ENCODE measurements around the gene IPCEF1.

- no peak for TF ChIP-seq CTCF (IDR thresholded peaks at IDR 0.05; ENCODE audit: extremely low read depth in 1 of 2, insufficient read depth in 1 of 2, low read depth in 1 of 2, low read length in 2 of 2)
- TF ChIP-seq POLR2A (IDR thresholded peaks at IDR 0.05; ENCODE audit: low read depth, low read length) = no peak
- TF ChIP-seq POLR2AphosphoS5 (IDR thresholded peaks at IDR 0.05; ENCODE audit: insufficient read depth, low read depth, low read length) = no peak
- TF ChIP-seq MYC (IDR thresholded peaks at IDR 0.05; ENCODE audit: low read depth, low read length) = no peak
- TF ChIP-seq, protein P1, sequence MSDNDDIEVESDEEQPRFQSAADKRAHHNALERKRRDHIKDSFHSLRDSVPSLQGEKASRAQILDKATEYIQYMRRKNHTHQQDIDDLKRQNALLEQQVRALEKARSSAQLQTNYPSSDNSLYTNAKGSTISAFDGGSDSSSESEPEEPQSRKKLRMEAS (IDR thresholded peaks at IDR 0.05; ENCODE audit: insufficient read depth, insufficient read length) = no peak
- no peak for TF ChIP-seq EZH2 (IDR thresholded peaks at IDR 0.05; ENCODE audit: borderline replicate concordance, low read depth, low read length, severe bottlenecking)
- TF ChIP-seq FOS (IDR thresholded peaks at IDR 0.05; ENCODE audit: borderline replicate concordance, insufficient read depth, low read length) = no peak
- TF ChIP-seq JUN (IDR thresholded peaks at IDR 0.05; ENCODE audit: borderline replicate concordance, insufficient read depth, insufficient read length, low read depth) = no peak
- no peak for TF ChIP-seq GATA2 (IDR thresholded peaks at IDR 0.05; ENCODE audit: insufficient read depth, insufficient read length, low read depth, low read length)
Observed at GRCh38 chr6:154245506-154245905, 111.1 kb downstream of the IPCEF1 start.
